NCI-H526 (cell line): ENCODE results near the gene ACSM3.
"Not testable (repeated sequence)": the region's sequence is repeated elsewhere in the genome, so short reads cannot be mapped to it uniquely, and the experiment has no call there.

Source experiments
- DNase-seq, 2 experiments: peaks; one replicate each; lab custom pipeline; 2025; lab: John Stamatoyannopoulos, UW

Gene ACSM3, protein sequence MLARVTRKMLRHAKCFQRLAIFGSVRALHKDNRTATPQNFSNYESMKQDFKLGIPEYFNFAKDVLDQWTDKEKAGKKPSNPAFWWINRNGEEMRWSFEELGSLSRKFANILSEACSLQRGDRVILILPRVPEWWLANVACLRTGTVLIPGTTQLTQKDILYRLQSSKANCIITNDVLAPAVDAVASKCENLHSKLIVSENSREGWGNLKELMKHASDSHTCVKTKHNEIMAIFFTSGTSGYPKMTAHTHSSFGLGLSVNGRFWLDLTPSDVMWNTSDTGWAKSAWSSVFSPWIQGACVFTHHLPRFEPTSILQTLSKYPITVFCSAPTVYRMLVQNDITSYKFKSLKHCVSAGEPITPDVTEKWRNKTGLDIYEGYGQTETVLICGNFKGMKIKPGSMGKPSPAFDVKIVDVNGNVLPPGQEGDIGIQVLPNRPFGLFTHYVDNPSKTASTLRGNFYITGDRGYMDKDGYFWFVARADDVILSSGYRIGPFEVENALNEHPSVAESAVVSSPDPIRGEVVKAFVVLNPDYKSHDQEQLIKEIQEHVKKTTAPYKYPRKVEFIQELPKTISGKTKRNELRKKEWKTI

DNA sequence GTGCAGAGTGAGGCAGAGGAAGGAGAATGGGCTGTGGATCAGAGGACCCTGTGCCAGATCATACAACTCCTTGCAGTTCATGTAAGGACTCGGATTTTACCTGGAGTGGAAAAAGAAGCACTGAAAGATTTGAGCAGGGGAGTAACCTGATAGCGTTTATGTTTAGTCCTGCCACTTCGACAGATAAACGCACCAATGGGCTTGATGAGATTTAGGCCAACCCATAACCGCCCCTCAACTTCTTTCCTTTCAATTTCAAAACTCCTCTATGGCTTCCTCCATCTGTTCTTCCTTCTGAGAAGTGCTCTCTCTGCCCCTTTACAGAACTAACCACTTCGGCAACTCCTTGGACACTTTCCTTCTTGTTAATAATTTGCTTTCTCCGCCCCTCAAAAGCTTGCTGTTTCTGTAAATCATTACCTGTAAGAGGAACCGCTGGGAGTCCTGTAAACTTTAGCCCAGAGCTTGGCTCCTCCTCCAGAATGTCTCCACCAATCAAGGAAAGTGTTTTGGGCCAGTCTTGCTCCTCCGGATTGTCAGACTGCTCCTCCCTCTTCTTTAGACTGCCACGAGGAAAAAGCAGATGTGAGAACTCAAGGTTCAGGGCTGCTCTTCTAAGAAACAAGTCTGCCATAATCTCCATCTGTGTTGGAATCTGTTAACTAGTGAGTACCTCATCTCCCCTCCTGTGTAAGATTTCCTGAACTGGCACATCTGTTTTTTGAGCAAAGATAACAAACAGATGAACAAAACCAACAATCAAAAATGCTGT is at the start of gene ACSM3:
TSS of gene ACSM3 (plus strand) at position 554 of the 772 bp plus-strand sequence. CDS start 6,021 bp downstream, outside the sequence.
- DNase-seq, result peak in 1 of 2 experiments; percentile 0

DNA sequence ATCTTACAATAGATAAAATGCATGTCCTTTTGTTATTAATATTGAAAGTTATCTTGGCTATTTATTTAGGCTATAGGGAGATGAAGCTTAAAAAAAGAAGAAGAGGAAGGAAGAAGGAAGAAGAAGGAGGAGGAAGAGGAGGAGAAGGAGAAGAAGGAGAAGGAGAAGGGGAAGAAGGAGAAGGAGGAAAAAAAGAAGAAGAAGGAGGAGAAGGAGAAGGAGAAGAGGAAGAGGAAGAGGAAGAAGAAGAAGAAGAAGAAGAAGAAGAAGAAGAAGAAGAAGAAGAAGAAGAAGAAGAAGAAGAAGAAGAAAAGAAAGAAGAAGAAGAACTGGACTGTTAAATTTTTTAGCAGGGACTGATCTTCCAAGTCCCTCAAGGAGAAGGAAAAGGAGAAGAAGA is 46.1 kb upstream of the ACSM3 start:
- DNase-seq, result not testable (repeated sequence)

DNA sequence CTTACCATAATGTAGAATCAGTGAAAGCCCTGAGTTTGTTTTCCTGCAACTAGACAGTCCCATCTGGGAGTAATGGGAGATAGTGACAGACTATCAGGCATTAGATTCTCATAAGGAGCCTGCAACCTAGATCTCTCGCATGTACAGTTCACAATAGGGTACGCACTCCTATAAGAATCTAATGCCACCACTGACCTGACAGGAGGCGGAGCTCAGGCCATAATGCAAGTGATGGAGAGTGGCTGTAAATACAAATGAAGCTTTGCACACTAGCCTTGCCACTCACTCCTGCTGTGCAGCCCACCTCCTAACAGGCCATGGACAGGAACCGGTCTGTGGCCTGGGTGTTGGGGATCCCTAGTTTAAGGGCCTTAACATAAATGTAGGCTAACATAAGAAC is 43.6 kb upstream of the ACSM3 start:
- no peak for DNase-seq

DNA sequence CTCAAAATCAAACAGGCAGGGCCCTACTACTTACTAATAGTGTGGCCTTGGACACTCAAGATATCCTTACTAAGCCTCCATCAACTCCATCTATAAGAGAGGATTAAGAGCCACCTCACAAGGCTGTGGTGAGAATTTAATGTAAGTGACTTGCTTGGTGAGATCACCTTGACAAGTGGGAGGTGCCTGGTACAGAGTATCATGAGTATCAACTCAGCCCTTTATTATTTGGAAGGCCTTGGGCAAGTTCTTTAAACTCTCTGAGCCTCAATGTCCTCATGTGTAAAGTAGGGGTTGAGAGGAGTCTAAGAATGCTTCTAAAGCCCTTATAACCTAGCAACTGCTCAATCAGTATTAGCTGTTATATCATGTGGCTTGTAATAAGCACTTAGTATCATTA is 37.2 kb upstream of the ACSM3 start:
- DNase-seq, result no peak

DNA sequence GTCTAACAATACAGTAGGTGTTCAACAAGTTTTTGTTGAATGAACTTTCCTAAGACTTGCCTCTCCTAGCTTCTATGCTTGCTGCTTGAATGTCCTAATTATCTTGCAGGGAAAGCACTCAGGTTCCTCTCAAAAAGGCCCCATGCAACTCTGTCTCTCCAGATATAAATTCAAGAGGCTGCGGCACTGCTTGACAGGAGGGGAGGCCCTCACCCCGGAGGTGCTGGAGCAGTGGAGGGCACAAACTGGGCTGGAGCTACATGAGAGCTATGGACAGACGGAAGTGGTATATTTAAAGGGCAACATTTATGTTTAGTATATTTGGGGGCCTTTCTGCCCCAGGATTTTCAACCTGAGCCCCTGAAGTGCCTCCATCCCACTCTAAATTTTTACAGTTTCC is 36.6 kb upstream of the ACSM3 start:
- no peak for DNase-seq

DNA sequence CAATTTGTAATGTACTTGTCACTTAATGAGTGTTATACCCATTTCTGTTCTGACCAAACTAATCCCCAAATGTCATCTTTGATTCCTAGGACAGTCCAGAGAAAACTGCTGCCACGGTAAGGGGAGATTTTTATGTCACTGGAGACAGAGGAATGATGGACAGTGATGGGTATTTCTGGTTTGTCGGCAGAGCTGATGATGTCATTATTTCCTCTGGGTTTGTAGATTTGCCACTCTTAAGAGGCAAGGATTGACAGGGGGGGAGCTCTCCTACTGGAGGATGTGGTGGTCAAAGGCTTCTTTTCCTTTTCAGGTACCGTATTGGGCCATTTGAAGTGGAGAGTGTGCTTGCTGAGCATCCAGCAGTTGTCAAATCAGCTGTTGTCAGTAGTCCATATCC is 34.7 kb upstream of the ACSM3 start:
- DNase-seq, result no peak

DNA sequence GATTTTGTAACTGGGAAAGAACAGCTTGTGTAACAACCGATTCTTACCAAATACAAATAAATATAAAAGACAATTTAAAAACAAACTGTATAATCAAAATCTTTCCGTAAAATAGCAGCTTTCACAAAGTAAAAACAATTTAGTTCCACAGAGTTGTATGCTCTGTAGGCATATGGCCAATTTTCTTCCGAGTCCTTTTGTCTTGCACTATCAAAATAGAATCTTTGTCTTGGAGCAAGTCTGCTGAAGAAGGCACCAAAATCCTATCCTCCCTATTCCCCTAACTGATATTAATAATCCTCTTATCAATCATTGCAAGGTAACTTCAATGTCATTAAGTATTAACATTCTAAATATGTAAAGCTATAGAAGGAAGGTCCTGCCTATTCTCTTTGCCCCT is 29.8 kb upstream of the ACSM3 start:
- no peak for DNase-seq

DNA sequence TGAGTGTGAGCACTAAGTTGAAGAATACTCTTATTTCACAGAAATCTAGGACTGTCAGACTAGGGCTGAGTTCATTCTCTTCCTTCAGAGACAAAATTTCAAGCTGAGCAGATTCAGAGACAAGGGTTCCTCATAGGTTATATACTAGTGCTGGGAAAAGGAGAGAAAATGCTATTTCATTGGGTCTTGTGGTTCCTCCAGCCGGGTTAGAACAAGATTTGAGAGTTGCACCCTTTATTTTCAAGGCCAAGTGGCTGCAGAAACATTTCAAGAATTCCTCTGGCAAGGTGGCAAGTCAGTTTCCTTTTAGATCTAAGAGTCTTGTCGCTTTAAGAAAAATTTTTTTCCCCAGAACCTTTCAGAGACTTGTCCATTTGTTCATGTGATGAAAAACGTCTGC is 29.0 kb upstream of the ACSM3 start:
- DNase-seq, result no peak

DNA sequence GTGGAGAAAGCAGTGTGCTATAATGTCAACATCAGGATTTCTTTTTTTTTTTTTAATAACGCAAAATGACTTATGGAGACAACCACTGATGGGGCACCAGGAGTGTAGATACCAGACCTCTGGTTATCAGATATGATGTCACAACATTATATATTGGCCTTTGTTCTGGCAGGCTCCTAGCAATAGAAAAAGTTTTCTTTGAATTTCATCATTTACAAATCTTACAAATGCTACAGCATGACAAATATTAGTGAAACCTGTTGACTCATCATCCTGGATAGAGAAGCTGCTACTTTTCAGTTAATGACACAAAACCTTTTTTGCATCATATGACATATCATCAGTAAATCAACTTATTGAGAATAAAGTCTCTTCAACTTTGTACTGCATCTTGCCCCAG is 28.3 kb upstream of the ACSM3 start:
- no peak for DNase-seq

DNA sequence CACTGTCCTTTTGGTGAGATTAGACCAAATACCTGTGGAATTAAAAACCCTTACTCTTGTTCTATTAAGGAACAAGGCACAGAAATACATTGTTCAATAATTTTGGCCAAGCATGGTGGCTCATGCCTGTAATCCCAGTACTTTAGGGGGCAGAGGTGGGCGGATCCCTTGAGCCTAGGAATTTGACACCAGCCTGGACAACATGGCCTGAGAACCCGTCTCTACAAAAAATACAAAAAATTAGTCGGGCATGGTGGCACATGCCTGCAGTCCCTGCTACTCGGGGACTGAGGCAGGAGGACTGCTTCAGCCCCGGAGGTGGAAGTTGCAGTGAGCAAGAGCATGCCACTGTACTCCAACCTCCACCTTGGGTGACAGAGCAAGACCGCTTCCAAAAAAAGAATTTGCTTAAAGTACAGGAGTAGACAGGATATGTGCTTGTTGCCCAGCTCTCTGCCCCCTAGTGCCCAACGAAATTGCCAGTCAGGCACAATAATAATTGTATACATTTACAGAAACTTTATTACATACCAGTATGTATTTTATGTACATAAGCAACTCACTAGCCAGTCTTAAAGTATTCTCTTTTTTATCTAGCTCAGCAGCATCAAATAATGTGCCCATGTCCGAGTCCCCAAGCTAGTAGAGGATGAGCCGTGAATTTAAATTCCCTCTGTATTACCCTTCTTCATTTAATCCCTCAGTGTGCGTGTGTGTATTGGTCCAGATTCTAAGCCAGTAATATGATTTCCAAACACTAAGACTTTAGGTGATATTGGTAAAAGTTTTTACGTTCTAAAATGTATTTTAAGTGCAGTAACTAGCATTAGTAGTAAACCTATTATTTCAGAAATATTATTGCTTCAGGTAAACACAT is 23.6 kb upstream of the ACSM3 start:
- DNase-seq, result peak in 1 of 2 experiments; percentile 2

DNA sequence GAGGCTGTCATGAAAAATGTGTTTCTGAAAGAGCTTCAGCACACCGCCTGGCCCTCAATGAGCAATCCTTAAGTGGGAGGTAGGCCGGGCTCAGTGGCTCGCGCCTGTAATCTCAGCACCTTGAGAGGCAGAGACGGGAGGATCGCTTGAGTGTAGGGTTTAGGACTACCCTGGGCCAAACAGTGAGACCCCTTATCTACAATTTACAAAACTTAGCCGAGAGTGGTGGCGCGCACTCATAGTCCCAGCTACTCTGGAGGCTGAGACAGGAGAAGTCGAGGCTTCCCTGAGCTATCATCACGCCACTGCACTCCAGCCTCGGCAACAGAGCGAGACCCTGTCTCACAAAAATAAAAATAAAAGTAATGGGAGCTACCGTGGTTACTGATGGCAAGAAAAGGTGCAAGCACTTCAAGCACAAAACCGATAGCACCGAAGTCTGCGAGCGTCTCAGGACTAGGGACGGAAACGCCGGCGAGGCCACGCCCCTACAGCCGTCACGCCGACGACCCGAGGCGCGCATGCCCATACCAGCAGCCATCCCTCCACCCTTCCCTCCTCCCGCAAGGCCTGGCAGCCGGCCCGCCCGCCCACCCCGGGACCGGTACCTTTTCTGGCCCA is 22.8 kb upstream of the ACSM3 start:
- peak; percentile 28 to 82 for DNase-seq

DNA sequence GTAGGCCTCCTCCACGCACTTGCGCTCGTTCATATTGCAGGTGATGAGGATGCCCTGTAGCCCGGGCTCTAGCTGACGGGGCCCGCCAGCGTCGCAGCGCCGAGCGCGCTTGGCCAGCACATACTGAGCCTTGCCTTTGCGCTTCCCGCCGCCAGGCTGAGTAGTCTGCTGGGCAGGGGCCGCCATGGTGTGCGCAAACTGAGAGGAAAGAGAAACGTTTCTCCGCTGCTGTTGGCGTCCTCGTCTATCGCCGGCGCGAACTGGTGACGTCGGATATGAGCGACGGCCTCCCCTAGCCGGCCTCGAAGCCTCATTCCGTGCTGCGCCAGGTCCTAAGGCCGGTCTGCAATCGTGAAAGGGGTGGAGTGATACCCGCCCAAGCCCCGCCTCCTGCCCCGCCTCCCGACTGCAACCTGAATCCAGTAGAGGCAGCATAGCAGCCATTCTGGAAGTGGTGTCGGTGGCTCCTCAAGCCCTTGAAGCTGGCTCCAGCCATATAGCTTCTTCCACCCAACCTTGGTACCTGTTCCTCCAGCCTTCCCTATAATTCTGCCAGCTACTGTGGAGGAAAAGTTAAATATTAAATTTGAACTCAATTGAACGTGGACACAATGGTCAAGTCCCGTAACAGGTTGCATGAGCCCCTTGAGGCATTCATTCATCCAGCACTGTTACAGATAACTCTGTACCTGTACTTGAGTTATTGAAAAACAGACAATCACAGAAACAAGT is 22.1 kb upstream of the ACSM3 start, which contains the start of gene THUMPD1:
TSS of gene THUMPD1 (minus strand) at position 265 of the 732 bp plus-strand sequence. CDS start at position 186, 79 bp downstream.
- peak; percentile 88 to 96 for DNase-seq

DNA sequence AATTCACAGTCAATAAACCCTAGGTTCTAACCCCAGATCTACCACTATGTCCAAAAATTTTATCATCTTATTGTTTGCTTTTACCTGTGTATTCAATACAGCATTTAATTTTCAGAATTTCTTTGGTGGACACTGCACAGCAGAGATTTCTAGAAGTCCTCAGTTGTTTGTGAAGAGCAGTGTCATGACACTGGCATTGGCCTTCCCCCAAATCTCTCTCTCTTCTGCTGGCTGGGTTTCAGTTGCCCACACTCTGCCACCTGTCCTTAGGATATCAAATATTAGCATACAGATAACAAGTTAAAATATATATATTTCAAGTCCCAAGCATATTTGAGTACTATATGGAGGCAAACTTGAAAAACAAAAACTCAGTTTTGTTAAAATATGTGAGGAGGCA is 20.2 kb upstream of the ACSM3 start:
- DNase-seq, result no peak

DNA sequence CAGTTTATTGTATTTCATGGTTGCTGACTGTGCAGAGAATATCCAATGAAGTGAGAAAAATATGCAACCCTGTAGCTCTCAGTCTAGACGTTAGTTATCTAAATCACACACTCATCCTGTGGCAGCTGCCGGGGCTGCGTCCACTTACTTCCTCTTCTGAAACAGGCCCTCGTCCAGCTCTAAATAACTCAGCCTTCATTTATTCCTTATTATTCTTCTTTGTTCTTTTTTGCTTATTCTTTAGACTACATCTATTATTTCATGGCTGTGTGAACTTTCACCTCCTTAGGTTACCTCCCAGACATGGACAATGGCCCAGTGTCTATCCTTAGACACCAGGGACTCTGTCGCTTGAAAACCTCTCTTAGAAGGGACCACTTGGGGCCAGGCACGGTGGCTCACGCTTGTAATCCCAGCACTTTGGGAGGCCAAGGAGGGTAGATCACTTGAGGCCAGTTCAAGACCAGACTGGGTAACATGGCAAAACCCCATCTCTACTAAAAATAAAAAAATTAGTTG is 18.8 kb upstream of the ACSM3 start:
- DNase-seq, result no peak

DNA sequence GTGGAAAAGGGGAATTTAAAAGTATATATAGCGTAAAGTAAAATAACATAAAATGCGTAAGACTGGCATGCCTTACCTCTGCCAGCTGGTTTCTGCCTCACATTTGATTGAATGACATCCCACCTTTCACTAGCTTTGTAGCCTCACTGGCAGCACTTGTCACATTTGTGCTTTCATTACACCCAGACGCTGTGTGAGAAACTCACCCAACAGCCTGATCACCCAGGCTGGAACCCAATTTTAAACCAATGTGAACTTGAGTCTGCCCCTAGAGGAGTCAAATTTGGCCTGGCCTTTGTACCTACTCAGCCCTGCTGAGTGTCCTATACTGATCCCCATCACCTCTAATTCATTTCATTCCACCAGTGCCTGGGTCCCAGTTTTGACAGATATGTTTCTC is 17.4 kb upstream of the ACSM3 start:
- no peak for DNase-seq

DNA sequence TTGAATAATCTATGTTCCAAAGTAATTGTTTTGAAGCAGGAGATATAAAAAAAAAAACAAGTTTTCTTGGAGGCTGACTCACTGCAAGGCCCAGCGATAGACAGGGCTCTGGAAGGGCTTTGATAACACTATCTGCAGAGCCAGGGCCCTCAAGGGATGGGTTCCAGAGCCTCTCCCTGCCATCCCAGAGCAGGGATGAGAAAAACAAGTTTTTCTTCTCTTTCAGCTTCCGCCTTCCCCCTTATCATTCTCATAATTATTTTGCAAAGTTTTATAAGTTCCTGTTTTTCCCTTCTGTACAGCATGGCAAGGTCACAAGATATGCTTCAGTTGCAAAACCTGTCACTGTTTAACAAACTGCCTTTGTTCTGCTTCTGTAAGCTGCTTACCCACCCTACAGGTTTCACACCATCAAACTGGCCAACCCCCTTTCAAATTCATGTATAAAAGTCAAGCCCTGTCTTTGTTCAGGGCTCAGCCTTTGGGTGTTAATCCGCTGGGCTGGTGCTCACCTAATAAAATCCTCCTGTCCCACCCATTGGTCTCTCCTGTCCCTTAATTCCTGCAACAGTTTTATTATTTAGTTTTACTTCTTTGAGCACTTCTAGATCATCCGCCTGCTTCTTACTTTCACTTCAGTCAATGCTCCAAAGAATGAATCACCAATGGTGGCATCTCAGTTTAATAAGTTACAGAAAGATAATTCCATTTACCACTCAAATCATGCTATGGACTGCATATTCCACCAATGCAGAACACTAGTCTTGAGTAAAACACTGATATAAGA is 16.6 kb upstream of the ACSM3 start:
- DNase-seq, result no peak

DNA sequence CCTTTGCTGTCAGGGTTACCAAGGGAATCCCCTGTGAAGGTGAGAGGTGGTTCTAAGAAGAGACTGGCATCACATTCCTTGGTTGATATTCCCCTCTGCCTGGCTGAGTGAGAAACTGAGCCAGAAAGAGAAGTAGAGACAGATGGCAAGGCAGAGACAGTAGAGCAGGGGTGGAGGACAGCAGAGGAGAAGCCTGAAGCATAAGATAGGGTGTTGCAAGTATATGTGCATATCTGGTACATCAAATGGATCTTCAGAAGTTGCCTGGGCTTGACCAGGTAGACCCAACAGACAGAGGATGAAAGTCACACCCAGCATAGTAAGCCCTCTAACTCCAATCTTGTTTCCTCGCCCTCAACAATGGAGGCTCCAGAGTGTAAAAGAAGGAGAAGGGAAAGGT is 14.3 kb upstream of the ACSM3 start:
- no peak for DNase-seq

DNA sequence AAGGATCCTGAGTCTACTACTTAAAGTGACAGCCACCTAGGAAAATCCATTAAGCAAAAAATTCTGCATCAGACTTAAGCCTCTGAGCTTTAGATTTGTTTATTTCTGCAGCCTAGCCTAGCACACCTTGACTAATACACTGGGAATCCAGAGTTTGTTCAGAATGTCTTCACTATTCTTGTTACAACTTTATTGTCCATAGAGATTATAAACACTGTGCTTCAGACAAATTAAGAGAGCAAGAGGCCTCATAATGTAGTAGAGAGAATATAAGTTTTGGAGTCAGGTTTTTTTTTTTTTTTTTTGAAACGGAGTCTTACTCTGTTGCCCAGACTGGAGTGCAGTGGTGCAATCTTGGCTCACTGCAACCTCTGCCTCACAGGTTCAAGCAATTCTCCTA is 13.3 kb upstream of the ACSM3 start:
- no peak for DNase-seq

DNA sequence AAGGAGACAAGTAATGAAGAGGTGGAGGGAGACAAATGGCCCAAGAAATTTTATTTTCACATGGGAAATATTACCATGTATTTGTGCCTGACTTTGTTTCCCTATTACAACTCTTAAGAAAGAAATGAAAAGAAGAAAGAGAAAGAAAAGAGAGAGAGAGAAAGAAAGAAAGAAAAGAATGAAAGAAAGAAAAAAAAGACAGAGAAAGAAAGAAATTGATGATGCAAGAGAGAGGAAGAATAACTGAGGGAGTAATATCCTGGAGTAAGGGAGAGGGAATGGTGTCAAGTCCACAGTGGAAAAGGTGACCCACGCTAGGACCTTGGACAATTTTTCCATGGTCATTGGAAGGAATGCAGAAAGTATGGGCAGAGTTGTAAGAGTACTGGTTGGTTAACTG is 10.1 kb upstream of the ACSM3 start:
- no peak for DNase-seq

DNA sequence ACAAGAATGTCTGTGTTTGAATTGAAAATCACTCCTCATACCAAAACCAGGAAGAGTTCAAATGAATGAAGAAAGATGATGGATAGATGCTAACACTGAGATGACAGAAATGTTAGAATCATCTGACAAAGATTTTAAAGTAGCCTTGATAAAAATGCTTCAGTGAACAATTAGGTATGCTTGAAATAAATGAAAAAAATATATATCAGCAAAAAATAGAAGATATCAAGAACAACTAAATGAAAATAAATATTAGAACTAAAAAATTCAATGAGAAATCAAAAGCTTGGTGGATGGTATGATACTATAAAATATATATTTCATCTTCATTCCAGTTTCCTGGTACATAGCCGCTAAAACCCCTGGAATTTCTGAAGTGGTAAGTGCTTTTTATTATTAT is 8.6 kb upstream of the ACSM3 start:
- DNase-seq, result no peak
